ENCODE results near the gene PIK3CD. TPM values are rescaled to one million over a fixed set of nuclear protein-coding genes. Genes with fewer than 3 reads are reported as not detected.

Gene PIK3CD
- total and polyA plus RNA-seq, 2 of the 4 experiments (the other 2 are of a cell fraction): 5.0 to 12.1 TPM

DNA sequence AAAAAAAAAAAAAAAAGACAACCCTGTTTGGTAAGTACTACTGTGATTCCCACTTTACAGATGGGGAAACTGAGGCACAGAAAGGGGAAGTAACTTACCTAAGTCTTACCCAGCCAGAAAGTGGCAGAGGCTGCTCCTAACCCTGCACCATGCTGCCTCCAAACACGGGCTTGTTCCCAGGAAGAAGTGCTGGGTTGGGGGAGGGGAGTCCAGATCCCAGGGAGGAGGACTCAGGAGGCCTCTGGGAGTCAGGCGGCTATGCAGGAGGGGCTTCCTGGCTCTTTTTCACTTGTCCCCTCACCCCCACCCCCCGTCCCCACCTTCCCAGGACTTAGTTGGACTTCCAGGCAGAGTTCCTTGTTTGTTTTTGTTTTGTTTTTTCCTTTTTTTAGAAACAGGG lies 23.9 kb downstream of the PIK3CD start:
- dilution Hi-C loops (cut with HindIII; ENCODE audit: low sequenced_read_pairs, unreplicated experiment) (no loop called here), intact Hi-C loops (cut with micrococcal nuclease) (no loop called here), in situ Hi-C loops (cut with MboI; ENCODE audit: low sequenced_read_pairs) (no loop called here)
- CTCF ChIA-PET: interaction anchor here (0.6 to 1.0 kb wide), 3 partner anchors 10 to 32 kb away, joined by 3 to 8 read pairs (median 3); no protein-coding TSS in a partner anchor
- Histone ChIP-seq H2BK5ac (ENCODE audit: low read depth, low read length, poor library complexity, severe bottlenecking) (no peak overlapping the region), H3K23ac (ENCODE audit: low read depth, low read length) (no peak overlapping the region), H3K4me2 (ENCODE audit: low read depth, low read length) (no peak overlapping the region), H3K4me1 (ENCODE audit: control insufficient read depth, insufficient read depth, low read length) (peaks cover 9% of the 10 kb centered on the region), H2AK5ac (ENCODE audit: low read depth, low read length) (no peak overlapping the region), H2BK120ac (ENCODE audit: low read depth, low read length) (no peak overlapping the region), H3K79me1 (ENCODE audit: low read depth in 1 of 2, low read length in 2 of 2) (no peaks in the 10 kb centered on the region; a peak in 1 of 4 replicates), H3K9ac (ENCODE audit: low read depth, low read length) (no peak overlapping the region), H4K20me1 (ENCODE audit: insufficient read depth, low read length) (no peaks in the 10 kb centered on the region), H4K5ac (ENCODE audit: low read depth, low read length) (no peak overlapping the region), H3K4me3 (ENCODE audit: insufficient read depth, low read depth, low read length) (no peak overlapping the region), H3K9me3 (ENCODE audit: control insufficient read depth, insufficient read depth, low read length) (no peaks in the 10 kb centered on the region), H2AFZ (replicated peaks; ENCODE audit: low read length, poor library complexity) (no peak overlapping the region), H3K27ac (ENCODE audit: insufficient read depth, low read length) (no peak overlapping the region), H4K91ac (ENCODE audit: insufficient read depth, low read depth, low read length) (no peak overlapping the region), H3K27me3 (ENCODE audit: control insufficient read depth, insufficient read depth, low read length) (no peaks in the 10 kb centered on the region), H3K56ac (ENCODE audit: extremely low read depth, insufficient read depth, low read length) (no peak overlapping the region), H4K8ac (ENCODE audit: low read depth in 2 of 2, low read length in 2 of 2) (no peak overlapping the region), H2BK15ac (ENCODE audit: low read depth, low read length) (no peak overlapping the region), H3K4ac (ENCODE audit: low read depth, low read length) (no peak overlapping the region), H3K14ac (replicated peaks; ENCODE audit: low read depth, low read length) (no peak overlapping the region), H3K18ac (ENCODE audit: low read depth, low read length) (no peak overlapping the region), H2AK9ac (replicated peaks; ENCODE audit: low read depth, low read length, poor library complexity) (no peak overlapping the region), H3K36me3 (ENCODE audit: control insufficient read depth, insufficient read depth, low read length) (no peaks in the 10 kb centered on the region), H3K9me1 (ENCODE audit: insufficient read depth, low read length) (no peaks in the 10 kb centered on the region), H2BK20ac (ENCODE audit: low read depth, low read length) (no peak overlapping the region)
- TF ChIP-seq SMC3 (IDR thresholded peaks at IDR 0.05; ENCODE audit: low read depth, low read length): no peak
- no peak for TF ChIP-seq RFX5 (IDR thresholded peaks at IDR 0.05; ENCODE audit: low read depth, low read length)
- TF ChIP-seq, protein P1, sequence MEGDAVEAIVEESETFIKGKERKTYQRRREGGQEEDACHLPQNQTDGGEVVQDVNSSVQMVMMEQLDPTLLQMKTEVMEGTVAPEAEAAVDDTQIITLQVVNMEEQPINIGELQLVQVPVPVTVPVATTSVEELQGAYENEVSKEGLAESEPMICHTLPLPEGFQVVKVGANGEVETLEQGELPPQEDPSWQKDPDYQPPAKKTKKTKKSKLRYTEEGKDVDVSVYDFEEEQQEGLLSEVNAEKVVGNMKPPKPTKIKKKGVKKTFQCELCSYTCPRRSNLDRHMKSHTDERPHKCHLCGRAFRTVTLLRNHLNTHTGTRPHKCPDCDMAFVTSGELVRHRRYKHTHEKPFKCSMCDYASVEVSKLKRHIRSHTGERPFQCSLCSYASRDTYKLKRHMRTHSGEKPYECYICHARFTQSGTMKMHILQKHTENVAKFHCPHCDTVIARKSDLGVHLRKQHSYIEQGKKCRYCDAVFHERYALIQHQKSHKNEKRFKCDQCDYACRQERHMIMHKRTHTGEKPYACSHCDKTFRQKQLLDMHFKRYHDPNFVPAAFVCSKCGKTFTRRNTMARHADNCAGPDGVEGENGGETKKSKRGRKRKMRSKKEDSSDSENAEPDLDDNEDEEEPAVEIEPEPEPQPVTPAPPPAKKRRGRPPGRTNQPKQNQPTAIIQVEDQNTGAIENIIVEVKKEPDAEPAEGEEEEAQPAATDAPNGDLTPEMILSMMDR (conservative IDR thresholded peaks at IDR 0.05; ENCODE audit: low read depth, low read length): no peak
- no peak for TF ChIP-seq CEBPB (IDR thresholded peaks at IDR 0.05; ENCODE audit: low read depth, low read length)
- no peak for TF ChIP-seq MAZ (IDR thresholded peaks at IDR 0.05; ENCODE audit: borderline replicate concordance, low read depth, low read length)
- no peak for TF ChIP-seq CHD1 (IDR thresholded peaks at IDR 0.05; ENCODE audit: low read depth, low read length)
- no peak for TF ChIP-seq RCOR1 (IDR thresholded peaks at IDR 0.05; ENCODE audit: insufficient replicate concordance, low read length)
- TF ChIP-seq, protein P2, sequence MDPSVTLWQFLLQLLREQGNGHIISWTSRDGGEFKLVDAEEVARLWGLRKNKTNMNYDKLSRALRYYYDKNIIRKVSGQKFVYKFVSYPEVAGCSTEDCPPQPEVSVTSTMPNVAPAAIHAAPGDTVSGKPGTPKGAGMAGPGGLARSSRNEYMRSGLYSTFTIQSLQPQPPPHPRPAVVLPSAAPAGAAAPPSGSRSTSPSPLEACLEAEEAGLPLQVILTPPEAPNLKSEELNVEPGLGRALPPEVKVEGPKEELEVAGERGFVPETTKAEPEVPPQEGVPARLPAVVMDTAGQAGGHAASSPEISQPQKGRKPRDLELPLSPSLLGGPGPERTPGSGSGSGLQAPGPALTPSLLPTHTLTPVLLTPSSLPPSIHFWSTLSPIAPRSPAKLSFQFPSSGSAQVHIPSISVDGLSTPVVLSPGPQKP (IDR thresholded peaks at IDR 0.05; ENCODE audit: borderline replicate concordance, low read depth, low read length): no peak
- no peak for TF ChIP-seq RAD21 (IDR thresholded peaks at IDR 0.05; ENCODE audit: low read length)
- no peak for TF ChIP-seq MAFK (IDR thresholded peaks at IDR 0.05; ENCODE audit: low read depth, low read length)
- TF ChIP-seq POLR2A (IDR thresholded peaks at IDR 0.05; ENCODE audit: low read depth, low read length): no peak
- TF ChIP-seq BHLHE40 (IDR thresholded peaks at IDR 0.05; ENCODE audit: low read depth, low read length): no peak
- DNase-seq (no peak), ATAC-seq (ENCODE audit: low read depth) (no peak)
- POLR2A ChIA-PET (ENCODE audit: unreplicated experiment): interaction anchor here (0.6 kb wide), 3 partner anchors 12 to 486 kb away, joined by 3 to 6 read pairs (median 3); no protein-coding TSS in a partner anchor
- no CpG with 5 or more reads among the region's 3 CpGs for WGBS, 2 experiments (ENCODE audit: extremely low coverage in 2 of 2, insufficient read length in 1 of 2)
- BruUV-seq (replicated peaks): no TSS peak

All from IMR-90 (cell line).